CD4-positive, alpha-beta T cell treated with Interleukin-2 at 100 ng/mL for 4 hours (primary cell): ENCODE data around the gene RHOBTB1.
"Not testable (repeated sequence)": the region's sequence is repeated elsewhere in the genome, so short reads cannot be mapped to it uniquely, and the experiment has no call there.

Experiments
- DNase-seq: peaks from one replicate; pipeline ENCODE4 v3.0.0-alpha.2; 2020; ENCODE audit warnings: low spot score

Gene RHOBTB1

DNA sequence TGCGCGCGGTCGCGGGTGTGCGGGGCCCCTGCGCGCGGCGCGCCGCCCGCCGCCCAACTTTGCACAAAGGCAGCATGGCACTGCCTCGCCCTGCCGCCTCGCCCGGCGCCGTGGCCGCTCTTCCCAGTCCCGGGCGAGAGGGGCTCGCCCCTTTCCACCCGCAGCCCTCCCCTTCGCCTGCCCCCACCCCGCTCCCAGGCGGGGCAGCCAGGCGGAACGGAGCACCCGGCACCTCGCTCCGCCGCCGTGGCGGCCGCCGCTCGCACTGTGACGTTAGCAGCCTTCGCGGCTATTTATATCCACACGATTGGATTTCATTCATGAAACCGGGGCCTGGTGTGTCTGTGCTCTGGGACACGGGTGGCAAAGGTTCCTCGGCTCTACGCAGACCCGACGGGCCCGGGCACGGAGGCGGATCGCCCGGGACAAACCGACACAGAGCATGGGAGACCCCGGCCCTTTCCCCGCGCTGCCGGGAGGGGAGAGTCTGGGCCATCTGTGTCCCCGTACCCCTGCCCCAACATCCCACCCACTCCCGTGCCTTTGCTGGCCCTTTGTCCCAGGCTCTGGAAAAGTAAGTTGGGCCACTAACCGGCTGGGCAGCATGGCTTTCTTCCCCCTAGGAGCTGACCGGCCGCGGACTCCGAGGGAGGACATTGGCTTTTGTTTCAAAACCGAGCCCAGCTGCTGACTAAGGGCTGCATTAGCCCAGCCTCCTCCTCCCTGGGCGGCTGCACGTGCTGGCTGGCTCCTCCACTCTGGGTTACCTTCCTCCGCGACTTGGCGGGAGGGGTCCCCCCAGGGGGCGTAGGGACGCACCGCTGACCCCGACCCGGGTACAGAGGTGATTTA is at the start of gene RHOBTB1:
RHOBTB1 (minus strand) TSS at position 128 of the 852 bp plus-strand sequence. CDS start 32,643 bp downstream, outside the sequence.
- DNase-seq: no peak

- DNase-seq: no peak
Measured at GRCh38 chr10:60992636-60993035, 48.7 kb upstream of the RHOBTB1 start.

GRCh38 chr10:60990663-60991062 is 46.7 kb upstream of the RHOBTB1 start:
- DNase-seq: no peak

- DNase-seq: no peak
Measured at GRCh38 chr10:60989400-60989876, 45.5 kb upstream of the RHOBTB1 start.

DNA sequence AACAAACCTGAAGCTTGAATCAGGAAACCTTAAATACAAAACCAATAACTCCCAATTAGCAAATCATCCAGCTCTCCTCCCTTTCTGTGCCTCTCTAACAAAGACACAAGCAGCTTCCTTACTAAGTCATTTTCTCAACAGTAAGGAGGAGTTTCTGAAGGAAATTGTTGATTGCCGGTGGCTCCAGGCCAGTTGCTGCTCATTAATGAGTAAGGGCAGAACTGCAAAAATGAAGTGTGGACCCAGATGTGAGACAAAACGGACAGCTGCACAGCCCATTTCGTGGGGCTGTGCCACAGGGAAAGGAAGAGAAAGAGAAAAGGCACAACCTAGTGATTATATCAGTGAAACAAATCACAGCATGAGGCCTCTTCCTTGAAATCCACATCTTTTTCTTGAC is 42.8 kb upstream of the RHOBTB1 start:
- no peak for DNase-seq

- DNase-seq: no peak
Measured at GRCh38 chr10:60985951-60986350, 42.0 kb upstream of the RHOBTB1 start.

- DNase-seq: no peak
Measured at GRCh38 chr10:60980997-60981396, 37.0 kb upstream of the RHOBTB1 start.

- no peak for DNase-seq
Measured at GRCh38 chr10:60979667-60980104, 35.7 kb upstream of the RHOBTB1 start.

DNA sequence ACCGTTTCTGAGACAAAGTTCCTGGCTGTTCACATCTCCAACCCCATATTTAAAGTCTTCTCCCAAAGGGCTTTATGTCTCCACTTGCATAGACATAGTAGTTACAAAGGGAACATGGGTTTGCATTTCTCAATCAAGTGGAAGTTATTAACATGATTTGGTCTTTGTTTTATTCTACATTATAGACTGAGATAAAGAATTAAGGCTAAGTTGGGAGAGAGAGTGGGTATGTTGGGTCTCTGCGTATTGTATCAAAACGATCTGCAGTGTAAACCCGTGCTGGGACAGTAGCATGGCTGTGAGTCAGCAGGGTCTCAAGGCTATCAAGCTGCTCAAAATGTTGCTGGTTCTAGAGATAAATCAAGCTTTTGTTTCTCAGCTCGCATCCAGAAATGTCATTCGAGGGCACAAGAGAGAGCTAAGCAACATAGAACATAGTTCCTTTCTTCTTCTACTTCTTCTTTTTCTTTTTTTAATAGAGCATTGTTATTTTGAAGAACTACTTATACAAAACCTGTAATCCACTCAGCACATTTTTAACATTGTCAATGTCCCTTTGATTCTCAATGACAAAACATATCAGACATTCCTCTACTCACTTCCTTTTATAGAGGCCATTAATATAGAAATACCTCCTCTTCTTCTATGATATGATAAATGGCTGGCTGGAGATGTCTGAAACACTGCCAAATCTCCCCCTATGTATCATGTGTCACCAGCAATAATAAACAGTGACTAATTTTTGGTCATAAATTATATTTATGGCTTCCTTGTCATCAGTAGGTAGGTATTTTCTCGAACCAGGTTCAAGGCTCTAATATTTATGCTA is 34.5 kb upstream of the RHOBTB1 start:
- no peak for DNase-seq

DNA sequence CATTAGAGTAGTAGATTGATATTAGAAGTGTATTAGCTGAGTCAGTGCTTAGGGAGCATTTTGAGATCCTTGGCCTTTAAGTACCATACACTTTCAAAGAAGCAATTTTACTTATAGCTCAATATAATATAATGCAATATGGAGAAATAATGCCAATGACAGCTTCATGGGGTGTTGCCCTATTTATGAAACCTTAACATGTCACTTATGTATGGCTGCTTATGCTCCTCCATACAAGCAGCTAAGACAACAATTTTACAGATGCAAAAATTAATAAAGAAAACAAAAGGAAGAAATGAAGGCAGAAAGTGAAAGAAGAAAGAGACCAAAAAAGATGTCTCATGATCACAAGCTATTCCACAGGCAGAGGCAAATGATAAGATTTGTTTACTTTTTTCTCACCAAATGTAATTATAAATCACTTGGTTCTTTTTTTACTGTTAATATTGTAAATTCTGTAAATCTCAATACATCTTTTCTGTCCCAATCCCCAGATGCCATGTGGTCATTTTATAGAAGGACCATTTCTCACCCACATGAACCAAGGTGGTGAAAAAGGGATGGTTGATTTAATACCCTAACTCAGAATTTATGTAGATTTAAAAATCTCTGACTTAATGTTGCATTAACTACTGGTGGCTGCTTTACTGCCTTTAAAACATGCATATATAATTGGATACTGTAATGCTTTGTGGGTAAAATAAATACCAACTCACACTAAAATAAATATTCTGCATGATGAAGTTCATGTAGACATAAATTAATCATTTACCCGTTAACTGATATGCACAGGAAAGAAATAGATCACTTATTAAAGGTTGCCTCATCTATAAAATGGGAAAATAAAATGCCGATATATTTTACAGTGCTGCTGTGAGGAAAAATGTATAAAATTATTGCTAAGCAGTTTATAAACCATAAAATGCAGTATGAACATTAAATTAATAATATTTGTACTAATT is 33.5 kb upstream of the RHOBTB1 start:
- no peak for DNase-seq

- no peak for DNase-seq
Measured at GRCh38 chr10:60976687-60977086, 32.7 kb upstream of the RHOBTB1 start.

- no peak for DNase-seq
Measured at GRCh38 chr10:60975716-60976115, 31.7 kb upstream of the RHOBTB1 start.

DNA sequence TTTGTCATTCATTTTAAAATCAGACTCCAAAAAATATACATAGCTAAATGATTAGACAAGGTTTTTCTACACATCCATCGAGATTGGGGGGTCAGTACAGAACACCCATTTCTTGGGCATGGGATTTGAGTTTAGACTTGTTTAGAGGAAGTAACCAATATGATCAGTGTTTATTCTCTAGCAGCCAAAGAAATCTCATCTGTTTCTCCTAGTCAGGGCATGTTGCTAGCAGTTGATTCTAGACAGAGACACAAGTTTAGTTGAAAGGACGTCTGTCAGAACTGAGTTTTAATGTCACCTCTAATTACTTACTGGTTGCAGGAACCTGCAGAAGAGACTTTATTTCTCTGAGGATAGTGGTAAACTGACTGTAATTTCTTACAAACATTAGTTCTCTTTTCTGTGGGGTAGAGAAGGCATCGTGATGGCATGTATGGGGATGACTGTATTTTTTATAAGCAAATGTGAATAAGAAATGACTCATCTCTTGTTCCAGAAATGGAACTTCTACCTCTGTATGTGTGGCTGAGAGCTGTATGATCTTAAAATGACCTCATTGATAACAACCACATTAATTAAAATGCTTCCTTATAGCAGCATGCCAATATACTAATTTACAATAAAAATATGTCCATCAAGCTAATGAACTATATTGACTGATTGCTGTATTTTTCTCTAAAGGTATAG is 30.6 kb upstream of the RHOBTB1 start:
- no peak for DNase-seq

DNA sequence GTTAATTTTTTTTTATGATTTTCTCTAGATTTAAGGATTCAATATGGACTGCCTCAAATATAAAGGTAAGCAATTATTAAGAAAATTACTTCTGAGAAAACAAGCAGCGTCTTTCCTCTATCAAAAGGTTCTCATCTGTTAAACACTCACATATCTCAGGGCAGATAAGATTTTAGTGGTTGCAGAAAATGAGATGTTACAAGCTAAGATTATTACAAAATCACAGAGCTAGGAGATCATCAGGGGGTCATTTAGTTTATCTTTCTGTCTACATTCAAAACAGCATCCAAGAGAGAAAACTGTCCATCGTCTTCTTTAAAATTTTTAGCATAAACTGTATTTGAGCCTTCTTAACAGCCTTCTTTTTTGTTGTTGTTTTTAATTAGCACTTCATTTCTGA is 29.1 kb upstream of the RHOBTB1 start:
- DNase-seq: no peak

DNA sequence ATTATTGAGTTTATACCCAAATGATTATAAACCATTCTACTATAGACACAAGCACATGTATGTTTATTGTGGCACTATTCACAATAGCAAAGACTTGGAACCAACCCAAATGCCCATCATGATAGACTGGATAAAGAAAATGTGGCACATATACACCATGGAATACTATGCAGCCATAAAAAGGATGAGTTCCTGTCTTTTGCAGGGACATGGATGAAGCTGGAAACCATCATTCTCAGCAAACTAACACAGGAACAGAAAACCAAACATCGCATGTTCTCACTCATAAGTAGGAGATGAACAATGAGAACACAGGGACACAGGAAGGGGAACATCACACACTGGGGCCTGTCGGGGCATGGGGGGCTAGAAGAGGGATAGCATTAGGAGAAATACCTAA is 28.2 kb upstream of the RHOBTB1 start:
- not testable (repeated sequence) for DNase-seq

GRCh38 chr10:60970526-60970925 is 26.5 kb upstream of the RHOBTB1 start:
- no peak for DNase-seq

- no peak for DNase-seq
Measured at GRCh38 chr10:60968504-60968903, 24.5 kb upstream of the RHOBTB1 start.

DNA sequence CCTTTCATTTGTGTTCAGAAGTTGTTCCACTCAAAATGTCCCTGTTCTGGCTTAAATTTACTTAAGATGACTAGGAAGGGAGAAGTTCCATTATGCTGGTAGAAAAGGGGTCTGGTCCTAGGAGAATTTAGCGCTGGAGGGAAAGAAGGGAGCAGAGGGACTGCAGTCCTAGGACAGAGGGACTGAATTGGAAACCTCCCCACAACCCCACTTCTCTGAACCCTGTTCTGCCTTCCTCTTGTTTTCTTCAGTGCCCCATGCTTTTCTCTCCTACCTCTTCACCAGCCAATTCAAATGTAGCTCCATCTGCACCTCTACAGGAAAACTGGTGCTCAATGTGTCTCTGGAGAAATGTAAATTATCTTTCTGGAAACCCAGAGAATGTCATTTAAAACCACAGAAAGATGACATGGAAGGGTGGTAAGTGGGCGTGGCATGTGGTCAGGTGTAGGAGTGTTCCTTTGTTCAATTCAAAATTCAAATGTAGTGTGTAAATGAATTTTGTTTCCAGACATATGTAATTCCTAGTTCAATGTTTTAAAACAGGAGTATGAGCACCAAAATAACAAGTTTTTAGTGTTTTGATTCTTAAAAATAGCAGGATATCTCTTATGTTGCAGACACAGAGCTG is 24.0 kb upstream of the RHOBTB1 start:
- no peak for DNase-seq

DNA sequence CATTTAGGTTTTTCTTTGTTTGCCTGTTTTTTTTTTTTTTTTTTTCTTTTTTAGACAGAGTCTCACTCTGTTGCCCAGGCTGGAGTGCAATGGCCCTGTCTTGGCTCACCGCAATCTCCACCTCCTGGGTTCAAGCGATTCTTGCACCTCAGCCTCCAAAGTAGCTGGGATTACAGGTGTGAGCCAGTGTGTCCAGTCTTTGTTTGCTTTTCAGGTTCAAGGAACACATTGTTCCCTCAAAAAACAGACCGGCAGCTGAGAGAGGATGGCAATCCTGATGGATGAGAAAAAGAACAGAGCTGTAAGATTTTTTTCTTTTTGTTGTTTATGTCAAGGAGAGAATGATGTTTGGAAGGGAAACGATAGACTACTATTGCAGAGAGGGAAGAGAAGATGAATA is 23.3 kb upstream of the RHOBTB1 start:
- DNase-seq: no peak

- no peak for DNase-seq
Measured at GRCh38 chr10:60965696-60966095, 21.7 kb upstream of the RHOBTB1 start.
